Nucleus accumbens (tissue), 56 donors: ENCODE results near the gene BANK1.
A peak's percentile ranks its signal among the peaks of the same experiment; 100 is the strongest.

Experiments
- DNase-seq, 56 donors: peaks; one replicate each; lab custom pipeline; 2025; lab: John Stamatoyannopoulos, UW

The BANK1 gene

GRCh38 chr4:101807351-101807750 is 16.8 kb downstream of the BANK1 start:
- no peak for DNase-seq

- DNase-seq = no peak
Observed at GRCh38 chr4:101813604-101814003, 23.1 kb downstream of the BANK1 start.

- DNase-seq = no peak
Observed at GRCh38 chr4:101818362-101818761, 27.8 kb downstream of the BANK1 start.

- no peak for DNase-seq
Observed at GRCh38 chr4:101823864-101824263, 33.3 kb downstream of the BANK1 start.

- no peak for DNase-seq
Observed at GRCh38 chr4:101824500-101824899, 34.0 kb downstream of the BANK1 start.

- no peak for DNase-seq
Observed at GRCh38 chr4:101825953-101826352, 35.4 kb downstream of the BANK1 start.

GRCh38 chr4:101831816-101832215 is 41.3 kb downstream of the BANK1 start:
- DNase-seq = no peak

- no peak for DNase-seq
Observed at GRCh38 chr4:101833480-101833879, 43.0 kb downstream of the BANK1 start.

- peak in 12 of 56 donors; percentile 0 to 32 (median 4) for DNase-seq
Observed at GRCh38 chr4:101835121-101835904, 44.8 kb downstream of the BANK1 start.

GRCh38 chr4:101843054-101843453 is 52.5 kb downstream of the BANK1 start:
- no peak for DNase-seq

GRCh38 chr4:101846550-101846949 is 56.0 kb downstream of the BANK1 start:
- no peak for DNase-seq

- DNase-seq = no peak
Observed at GRCh38 chr4:101850698-101851097, 60.2 kb downstream of the BANK1 start.

- no peak for DNase-seq
Observed at GRCh38 chr4:101851672-101852071, 61.1 kb downstream of the BANK1 start.

GRCh38 chr4:101853028-101853427 is 62.5 kb downstream of the BANK1 start:
- no peak for DNase-seq

- DNase-seq = no peak
Observed at GRCh38 chr4:101853691-101854090, 63.2 kb downstream of the BANK1 start.

- no peak for DNase-seq
Observed at GRCh38 chr4:101855239-101855638, 64.7 kb downstream of the BANK1 start.

GRCh38 chr4:101856149-101856548 is 65.6 kb downstream of the BANK1 start:
- DNase-seq = no peak

- DNase-seq = no peak
Observed at GRCh38 chr4:101857176-101857575, 66.6 kb downstream of the BANK1 start.

GRCh38 chr4:101858641-101859040 is 68.1 kb downstream of the BANK1 start:
- DNase-seq = no peak

- no peak for DNase-seq
Observed at GRCh38 chr4:101862595-101862994, 72.1 kb downstream of the BANK1 start.

GRCh38 chr4:101864660-101865059 is 74.1 kb downstream of the BANK1 start:
- DNase-seq = no peak

- DNase-seq = no peak
Observed at GRCh38 chr4:101865501-101866062, 75.1 kb downstream of the BANK1 start.
